Measurements from ENCODE around the gene CNDP2. TPM values are rescaled to one million over a fixed set of nuclear protein-coding genes. Genes with fewer than 3 reads are reported as not detected.

Gene CNDP2
- total RNA-seq, 6 experiments from 2014 or later = 178 to 367 (median 230) TPM

GRCh38 chr18:74486119-74486849 lies 9.9 kb upstream of the CNDP2 start:
- Histone ChIP-seq H3K9me3 (no peaks in the 10 kb centered on the region), H3K4me3 (no peak overlapping the region), H3K27ac (no peak overlapping the region), H3K4me1 (no peaks in the 10 kb centered on the region), H3K36me3 (no peaks in the 10 kb centered on the region), H3K27me3 (no peaks in the 10 kb centered on the region)
- peak in 1 of 4 donors; percentile 29 for ATAC-seq
- WGBS (ENCODE audit: insufficient coverage, low coverage, low lambda C conversion rate, missing lambda C conversion rate) = 83% methylated on average over 2 of the region's 15 CpGs
- intact Hi-C loops (cut with DNase I) = loop anchor here (5.0 to 10.0 kb wide), 2 partner anchors 111 to 124 kb away; no protein-coding TSS in a partner anchor
- no peak for DNase-seq
- TF ChIP-seq CTCF (IDR thresholded peaks at IDR 0.05) (no peak), POLR2A (IDR thresholded peaks at IDR 0.05) (no peak)

GRCh38 chr18:74488354-74488753 lies 7.8 kb upstream of the CNDP2 start:
- 85% methylated on average over 3 of the region's 8 CpGs for WGBS (ENCODE audit: insufficient coverage, low coverage, low lambda C conversion rate, missing lambda C conversion rate)
- intact Hi-C loops (cut with DNase I) = loop anchor here (5.0 to 10.0 kb wide), 2 partner anchors 114 to 126 kb away; no protein-coding TSS in a partner anchor
- Histone ChIP-seq H3K4me3 (no peak overlapping the region), H3K9me3 (no peaks in the 10 kb centered on the region), H3K4me1 (no peaks in the 10 kb centered on the region), H3K36me3 (no peaks in the 10 kb centered on the region), H3K27me3 (no peaks in the 10 kb centered on the region), H3K27ac (no peak overlapping the region)
- TF ChIP-seq POLR2A (IDR thresholded peaks at IDR 0.05) (no peak), CTCF (IDR thresholded peaks at IDR 0.05) (no peak)
- no peak for DNase-seq
- ATAC-seq = no peak

GRCh38 chr18:74488864-74489263 lies 7.3 kb upstream of the CNDP2 start:
- Histone ChIP-seq H3K9me3 (no peaks in the 10 kb centered on the region), H3K4me3 (no peak overlapping the region), H3K4me1 (no peaks in the 10 kb centered on the region), H3K36me3 (no peaks in the 10 kb centered on the region), H3K27me3 (no peaks in the 10 kb centered on the region), H3K27ac (no peak overlapping the region)
- WGBS (ENCODE audit: insufficient coverage, low coverage, low lambda C conversion rate, missing lambda C conversion rate) = 89% methylated on average over 4 of the region's 8 CpGs
- DNase-seq = no peak
- intact Hi-C loops (cut with DNase I) = loop anchor here (5.0 to 10.0 kb wide), 2 partner anchors 114 to 127 kb away; no protein-coding TSS in a partner anchor
- ATAC-seq = no peak
- TF ChIP-seq POLR2A (IDR thresholded peaks at IDR 0.05) (no peak), CTCF (IDR thresholded peaks at IDR 0.05) (no peak)

GRCh38 chr18:74489676-74490075 lies 6.5 kb upstream of the CNDP2 start:
- no peak overlapping the region for H3K27ac ChIP-seq
- no peaks in the 10 kb centered on the region for H3K4me1 ChIP-seq
- no peak overlapping the region for H3K4me3 ChIP-seq
- H3K36me3 ChIP-seq = no peaks in the 10 kb centered on the region
- TF ChIP-seq CTCF (IDR thresholded peaks at IDR 0.05) (no peak), POLR2A (IDR thresholded peaks at IDR 0.05) (no peak)
- ATAC-seq (no peak), DNase-seq (no peak)
- intact Hi-C loops (cut with DNase I) = loop anchor here (5.0 to 10.0 kb wide), 3 partner anchors 115 to 137 kb away; no protein-coding TSS in a partner anchor
- H3K27me3 ChIP-seq = no peaks in the 10 kb centered on the region
- no peaks in the 10 kb centered on the region for H3K9me3 ChIP-seq
- 46% methylated on average over 7 of the region's 7 CpGs for WGBS (ENCODE audit: insufficient coverage, low coverage, low lambda C conversion rate, missing lambda C conversion rate)
